Stimulated activated CD8-positive, alpha-beta memory T cell treated with anti-CD3 and anti-CD28 coated beads, Interleukin-7, amount 100 ng/mL, for 1 hour (primary cell): Measurements from ENCODE around the gene PLEKHG5.
A peak's percentile ranks its signal among the peaks of the same experiment; 100 is the strongest.
"Not testable (repeated sequence)": the region's sequence is repeated elsewhere in the genome, so short reads cannot be mapped to it uniquely, and the experiment has no call there.

Source experiments
- DNase-seq, 2 donors: peaks; one replicate each; pipeline ENCODE4 v3.0.0-alpha.2; 2020; ENCODE audit warnings: low read depth in 2 of 2

Gene PLEKHG5

DNA sequence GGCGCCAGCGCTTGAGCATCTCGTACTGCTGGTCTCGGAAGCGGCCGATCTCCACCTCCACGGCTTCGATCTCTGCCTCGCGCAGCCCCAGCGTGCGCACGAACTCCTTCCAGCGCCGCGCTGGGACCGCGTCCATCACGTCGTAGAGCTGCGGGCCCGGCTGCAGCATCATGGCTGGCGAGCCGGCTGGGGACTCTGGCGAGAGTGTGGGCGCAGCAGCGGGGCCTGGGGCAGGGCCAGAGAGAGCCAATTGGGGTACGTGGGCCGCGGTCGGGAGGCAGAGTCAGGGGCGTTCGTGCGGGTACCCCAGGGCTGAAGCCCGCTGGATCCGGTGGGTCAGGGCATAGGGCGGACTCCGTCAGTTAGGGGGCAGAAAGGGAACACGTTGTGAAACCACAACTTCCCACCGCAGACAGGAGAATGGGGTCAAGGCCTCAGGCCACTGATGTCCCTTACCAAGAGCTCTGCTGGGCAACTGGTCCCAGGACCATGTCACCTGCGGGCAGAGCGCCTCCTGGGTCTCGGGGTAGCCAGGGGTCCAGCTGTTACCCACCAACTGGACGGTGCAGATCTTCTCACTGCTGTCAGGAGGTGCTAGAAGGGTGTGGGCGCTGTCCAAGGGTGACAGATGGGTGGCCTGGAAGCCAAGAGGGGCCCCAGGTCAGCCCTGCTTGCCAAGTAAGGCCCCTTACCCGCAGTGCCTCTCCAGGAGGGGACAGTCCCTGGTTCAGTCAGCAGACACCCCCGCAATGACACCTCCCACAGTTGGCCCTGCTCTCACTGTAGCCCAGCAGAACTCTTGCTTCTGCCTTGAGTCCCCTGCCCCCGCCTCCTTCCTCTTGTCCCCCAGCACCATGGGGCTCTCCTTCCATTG is 29.7 kb downstream of the PLEKHG5 start:
- no peak for DNase-seq

- DNase-seq = no peak
These were observed 30.4 kb downstream of the PLEKHG5 start for GRCh38 chr1:6461051-6461530.

- DNase-seq = peak; percentile 60 to 62
These were observed 31.0 kb downstream of the PLEKHG5 start for GRCh38 chr1:6460301-6461050.

GRCh38 chr1:6459850-6460265 is 31.6 kb downstream of the PLEKHG5 start:
- DNase-seq = no peak

DNA sequence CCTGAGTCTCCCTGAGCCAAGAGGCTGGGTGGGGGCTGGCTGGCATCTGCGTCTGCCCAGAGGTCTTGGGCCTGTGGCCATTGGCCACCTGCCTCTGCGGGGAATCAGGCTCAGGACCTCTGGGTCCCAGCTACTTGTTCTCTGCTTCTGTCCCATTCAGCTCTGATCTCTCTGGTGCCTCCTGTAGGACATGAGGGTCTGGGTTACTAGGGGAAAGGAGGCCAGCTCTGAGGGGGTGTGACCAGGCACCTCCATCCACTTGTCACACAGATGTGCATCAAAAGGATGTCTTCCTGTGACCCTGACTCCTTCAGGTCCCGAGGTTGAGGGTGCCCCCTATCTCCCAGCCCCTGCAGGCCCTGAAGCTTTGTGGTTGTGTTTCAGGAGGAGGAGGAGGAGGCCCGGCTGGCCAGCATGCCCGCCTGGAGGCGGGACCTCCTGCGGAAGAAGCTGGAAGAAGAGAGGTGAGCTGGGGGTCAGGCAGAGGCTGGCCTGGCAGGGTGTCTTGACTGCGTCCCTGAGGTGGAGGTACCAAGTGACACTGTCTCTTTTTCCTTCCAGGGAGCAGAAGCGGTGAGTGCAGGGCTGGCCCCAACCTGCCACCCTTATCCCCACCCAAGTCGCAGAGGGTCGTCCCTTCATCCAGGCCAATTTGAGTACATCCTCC is 34.5 kb downstream of the PLEKHG5 start:
- no peak for DNase-seq

DNA sequence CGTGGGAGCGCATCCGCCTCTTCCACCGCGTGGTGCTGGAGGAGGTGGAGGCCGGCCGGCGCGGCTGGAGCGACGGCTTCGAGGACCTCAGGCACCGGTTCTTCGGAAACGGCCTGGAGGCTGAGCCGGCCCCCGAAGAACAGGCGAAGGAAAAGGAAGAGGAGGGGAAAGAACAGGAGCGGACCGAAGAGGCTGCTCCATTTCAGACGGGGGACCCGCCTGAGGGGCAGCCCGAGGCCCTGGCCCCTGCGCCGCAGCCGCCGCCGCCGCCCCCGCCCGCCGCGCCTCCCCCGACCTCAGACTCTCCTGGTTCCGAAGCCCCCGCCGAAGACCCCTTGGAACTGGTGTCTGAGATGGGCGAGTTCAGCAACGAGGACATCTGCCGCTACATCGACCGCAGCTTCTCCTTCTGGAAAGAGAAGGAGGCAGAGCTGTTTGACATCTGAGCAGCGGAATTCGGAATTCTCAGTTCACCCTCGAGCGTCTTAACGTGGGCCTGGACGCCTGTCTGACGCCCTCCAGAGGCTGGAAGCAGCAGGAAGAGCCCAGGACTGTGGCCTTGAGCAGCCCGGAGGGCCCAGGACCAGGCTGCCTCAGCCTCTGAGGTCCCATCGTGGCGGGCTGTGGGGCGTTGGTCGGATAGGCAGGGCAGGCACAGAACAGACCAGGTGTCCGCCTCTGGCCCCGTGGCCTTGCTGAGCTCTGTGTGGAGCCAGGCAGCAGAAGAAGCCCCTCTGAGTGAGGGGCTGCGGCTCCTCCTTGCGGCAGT is 35.5 kb downstream of the PLEKHG5 start:
- not testable (repeated sequence) for DNase-seq

- DNase-seq = no peak
These were observed 36.4 kb downstream of the PLEKHG5 start for GRCh38 chr1:6454856-6455751.

DNA sequence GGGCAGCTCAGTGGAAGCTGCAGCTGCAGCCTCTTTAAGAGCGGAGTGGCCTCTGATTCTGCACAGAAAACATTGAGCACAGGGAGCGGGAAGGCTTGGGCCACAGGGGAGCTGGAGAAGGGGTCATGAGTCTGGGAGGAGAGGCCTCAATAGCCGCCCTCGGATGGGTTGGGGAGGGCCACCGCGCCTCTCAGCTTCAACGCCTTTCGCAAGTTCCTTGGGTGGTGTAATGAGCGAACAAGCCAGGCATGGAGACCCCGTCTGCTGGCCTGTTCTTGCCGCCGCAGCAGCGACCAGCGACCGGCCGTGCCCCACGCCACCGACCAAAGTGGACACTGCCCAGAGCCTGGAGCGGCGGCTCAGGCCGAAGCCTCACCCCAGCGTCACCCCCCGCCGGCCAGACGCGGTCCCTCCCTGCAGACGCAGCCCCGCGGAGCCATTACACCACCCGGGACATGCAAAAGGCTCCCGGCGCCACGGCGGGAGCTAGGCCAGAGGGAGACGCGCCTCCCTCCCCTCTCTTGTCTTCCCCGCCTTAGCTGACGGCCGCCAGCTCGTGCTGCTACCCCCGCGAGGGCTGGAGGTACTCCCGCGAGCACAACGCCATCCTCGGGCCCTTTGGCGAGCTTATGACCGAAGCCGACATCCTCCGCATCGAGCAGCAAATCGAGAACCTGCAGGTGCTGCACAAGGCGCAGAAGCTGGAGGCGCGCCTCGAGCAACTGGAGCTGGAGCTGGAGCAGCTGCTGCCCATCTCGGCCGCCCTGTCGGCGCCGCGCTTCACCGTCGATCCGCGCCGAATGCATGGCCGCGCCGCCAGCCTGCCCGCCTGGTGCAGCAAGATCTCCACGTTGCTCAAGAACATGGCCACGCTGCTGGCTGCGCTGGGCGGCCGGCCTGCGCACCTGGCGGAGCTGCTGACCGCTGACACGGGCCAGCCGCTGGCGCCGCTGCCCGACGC is 37.3 kb downstream of the PLEKHG5 start:
- DNase-seq = not testable (repeated sequence)

- DNase-seq = no peak
These were observed 40.5 kb downstream of the PLEKHG5 start for GRCh38 chr1:6450943-6451373.

DNA sequence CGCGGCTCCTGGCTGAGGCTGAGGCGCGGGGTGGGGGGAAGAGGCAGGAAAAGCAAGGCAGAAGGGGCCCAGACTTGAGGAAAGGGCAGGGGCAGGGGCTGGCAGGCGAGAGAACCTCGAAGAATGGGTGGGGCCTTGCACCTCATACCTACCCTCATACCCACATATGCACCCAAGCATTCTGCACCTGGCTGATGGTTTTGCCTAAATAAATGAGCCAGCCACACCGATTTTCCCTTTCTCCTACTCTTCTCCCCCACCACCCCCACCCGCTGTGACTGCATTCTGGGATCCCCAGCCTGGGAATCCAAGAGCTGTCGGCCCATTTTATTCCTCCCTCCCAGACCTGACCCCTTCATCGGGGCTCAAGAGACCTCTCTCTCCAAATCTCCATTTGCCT is 41.0 kb downstream of the PLEKHG5 start:
- DNase-seq = not testable (repeated sequence)

DNA sequence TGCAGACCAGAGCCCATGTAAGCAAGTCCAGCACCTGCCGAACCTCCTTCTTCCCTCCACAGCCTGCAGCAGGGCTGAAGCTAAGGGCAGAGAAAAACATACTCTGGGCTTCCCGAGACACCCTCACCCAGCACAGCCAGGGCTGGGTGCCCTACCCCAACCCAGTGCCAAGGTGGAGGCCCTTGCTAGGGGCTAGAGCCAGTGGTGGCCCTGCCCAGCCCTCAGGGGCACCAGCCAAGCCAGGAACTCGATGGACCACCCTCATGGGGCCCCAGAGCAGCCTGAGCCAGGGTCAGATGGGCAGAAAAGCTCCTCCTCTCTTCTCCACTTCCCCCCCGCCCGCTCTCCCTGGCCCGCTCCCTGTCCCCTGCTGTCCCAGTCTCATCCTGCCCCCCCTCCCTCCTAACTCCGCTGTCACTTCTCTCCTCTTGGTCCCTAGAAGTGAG is 41.4 kb downstream of the PLEKHG5 start:
- no peak for DNase-seq

DNA sequence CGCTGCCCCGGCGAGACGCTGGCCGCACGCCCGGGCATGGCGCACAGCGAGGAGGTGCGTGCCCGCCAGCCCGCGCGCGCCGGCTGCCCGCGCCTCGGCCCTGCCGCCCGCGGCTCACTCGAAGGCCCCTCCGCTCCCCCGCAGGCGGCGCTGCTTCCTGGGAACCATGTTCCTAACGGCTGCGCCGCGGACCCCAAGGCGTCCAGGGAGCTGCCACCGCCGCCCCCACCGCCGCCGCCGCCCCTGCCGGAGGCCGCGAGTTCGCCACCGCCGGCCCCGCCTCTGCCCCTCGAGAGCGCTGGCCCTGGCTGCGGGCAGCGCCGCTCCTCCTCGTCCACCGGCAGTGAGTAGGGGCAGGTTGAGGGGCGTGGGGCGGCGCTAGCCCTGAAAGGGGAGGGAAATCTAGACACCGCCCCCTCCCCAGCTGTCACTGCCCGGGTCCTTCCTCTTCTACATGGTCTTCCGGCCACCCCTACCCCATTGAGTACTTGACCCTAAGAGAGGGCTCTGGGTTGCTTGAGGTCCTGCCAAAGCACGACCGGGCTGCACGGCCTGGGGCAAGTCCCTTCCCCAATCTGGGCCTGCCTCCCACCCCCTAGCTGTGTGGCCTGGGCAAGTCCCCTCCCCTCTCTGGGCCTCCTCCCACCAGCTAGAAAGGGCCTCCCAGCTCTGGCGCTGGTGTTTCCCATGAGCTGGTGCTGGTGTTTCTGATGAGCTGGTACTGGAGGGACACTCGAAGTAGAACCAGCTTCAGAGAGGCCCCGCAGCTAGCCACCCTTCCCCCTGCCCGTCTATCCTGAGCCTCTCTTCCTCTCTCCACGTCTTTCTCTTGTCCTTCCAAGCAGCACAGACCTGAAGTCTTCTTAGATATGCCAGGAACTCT is 42.5 kb downstream of the PLEKHG5 start:
- DNase-seq = no peak

GRCh38 chr1:6447818-6448748 is 43.4 kb downstream of the PLEKHG5 start:
- DNase-seq = no peak

GRCh38 chr1:6447016-6447817 is 44.2 kb downstream of the PLEKHG5 start:
- no peak for DNase-seq

DNA sequence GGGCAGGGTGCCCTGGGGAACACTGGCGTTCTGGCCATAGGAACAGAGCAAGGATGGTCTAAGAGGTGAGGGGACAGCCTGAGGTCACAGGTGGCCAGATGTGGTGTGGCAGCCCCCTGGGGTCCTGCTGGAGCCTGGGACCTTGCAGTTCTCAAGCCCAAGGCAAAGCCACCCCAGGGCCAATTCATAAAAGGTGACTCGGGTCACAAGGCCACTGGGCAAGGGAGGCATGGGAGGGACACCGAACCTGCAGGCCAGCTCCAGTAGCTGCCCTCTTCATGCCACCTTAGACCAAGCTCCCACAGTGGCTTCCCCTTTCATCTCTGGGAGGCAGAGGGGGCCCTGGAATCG is 44.8 kb downstream of the PLEKHG5 start:
- no peak for DNase-seq

DNA sequence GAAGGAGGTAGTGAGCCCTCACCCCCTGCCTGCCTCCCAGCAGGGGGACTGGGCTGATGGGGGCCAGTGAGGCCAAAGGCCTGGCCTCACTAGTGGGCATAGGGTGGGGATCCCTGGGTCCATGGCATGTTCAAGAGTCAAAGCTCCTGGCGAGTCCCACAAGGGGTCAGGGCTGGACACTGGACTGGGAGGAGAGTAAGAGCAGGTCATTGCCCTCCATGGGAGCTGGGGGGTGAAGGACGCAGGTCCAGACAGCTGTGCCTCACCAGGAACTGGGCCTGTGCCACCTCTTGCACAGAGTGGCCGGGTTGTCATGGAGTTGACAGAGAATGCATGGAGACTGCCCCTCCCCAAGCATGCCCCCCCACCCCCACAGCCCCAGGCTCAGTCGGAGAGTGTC is 45.5 kb downstream of the PLEKHG5 start:
- DNase-seq = not testable (repeated sequence)
